Epithelial cell of proximal tubule (primary cell): Measurements from ENCODE around the gene L3MBTL4. TPM values are rescaled to one million over a fixed set of nuclear protein-coding genes. Genes with fewer than 3 reads are reported as not detected.

Experiments used
- DNase-seq: peaks from one replicate; pipeline ENCODE4 v3.0.0-alpha.2; 2011; ENCODE audit warnings: low read depth
- H3K4me3 ChIP-seq: 2 replicates; pipeline ENCODE4 v1.5.1; 2011; ENCODE audit warnings: low read depth, mild to moderate bottlenecking, low read length
- total RNA-seq: library from RNA; depleted of rRNA; stranded (reverse); fragments of >200 nt; gene quantifications from 2 replicates; pipeline ENCODE4 v1.2.3, GENCODE V29; 2015
- TF ChIP-seq, protein P1 (sequence below): conservative IDR thresholded peaks from 2 replicates; pipeline ENCODE4 v1.5.1; 2012; ENCODE audit warnings: low read depth, mild to moderate bottlenecking, low read length

The L3MBTL4 gene
- total RNA-seq, 1 donor from 2014 or later: 4.0 TPM

- TF ChIP-seq, protein P1, sequence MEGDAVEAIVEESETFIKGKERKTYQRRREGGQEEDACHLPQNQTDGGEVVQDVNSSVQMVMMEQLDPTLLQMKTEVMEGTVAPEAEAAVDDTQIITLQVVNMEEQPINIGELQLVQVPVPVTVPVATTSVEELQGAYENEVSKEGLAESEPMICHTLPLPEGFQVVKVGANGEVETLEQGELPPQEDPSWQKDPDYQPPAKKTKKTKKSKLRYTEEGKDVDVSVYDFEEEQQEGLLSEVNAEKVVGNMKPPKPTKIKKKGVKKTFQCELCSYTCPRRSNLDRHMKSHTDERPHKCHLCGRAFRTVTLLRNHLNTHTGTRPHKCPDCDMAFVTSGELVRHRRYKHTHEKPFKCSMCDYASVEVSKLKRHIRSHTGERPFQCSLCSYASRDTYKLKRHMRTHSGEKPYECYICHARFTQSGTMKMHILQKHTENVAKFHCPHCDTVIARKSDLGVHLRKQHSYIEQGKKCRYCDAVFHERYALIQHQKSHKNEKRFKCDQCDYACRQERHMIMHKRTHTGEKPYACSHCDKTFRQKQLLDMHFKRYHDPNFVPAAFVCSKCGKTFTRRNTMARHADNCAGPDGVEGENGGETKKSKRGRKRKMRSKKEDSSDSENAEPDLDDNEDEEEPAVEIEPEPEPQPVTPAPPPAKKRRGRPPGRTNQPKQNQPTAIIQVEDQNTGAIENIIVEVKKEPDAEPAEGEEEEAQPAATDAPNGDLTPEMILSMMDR: no peak
- DNase-seq: no peak
Measured at GRCh38 chr18:6022074-6022444, 392.7 kb downstream of the L3MBTL4 start.

GRCh38 chr18:6021306-6022073, 393.2 kb downstream of the L3MBTL4 start:
- TF ChIP-seq, protein P1: no peak
- no peak for DNase-seq
- H3K4me3 ChIP-seq: no peak overlapping the region

More at GRCh38 chr18:6022074-6022444, 392.7 kb downstream of the L3MBTL4 start:
- H3K4me3 ChIP-seq: no peak overlapping the region

DNA sequence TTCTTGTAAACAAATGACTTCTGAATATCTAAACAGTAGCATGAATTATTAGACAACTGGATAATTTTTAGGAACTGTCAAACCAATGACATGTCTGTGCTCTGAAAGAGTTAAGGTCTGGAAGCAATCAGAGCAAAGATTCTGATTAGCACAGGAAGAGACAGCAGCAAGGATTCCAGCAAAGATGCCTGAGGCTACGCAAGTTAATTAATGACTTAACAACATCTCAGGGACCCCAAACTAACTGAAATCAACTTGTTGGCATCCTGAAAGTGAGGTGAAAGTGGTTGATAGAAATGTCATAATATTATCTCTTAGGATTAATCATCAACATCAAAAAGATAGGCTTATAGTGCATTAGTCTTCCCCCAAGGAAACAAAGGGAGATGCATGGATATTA, 396.0 kb downstream of the L3MBTL4 start:
- TF ChIP-seq, protein P1: no peak
- no peak overlapping the region for H3K4me3 ChIP-seq
- DNase-seq: no peak

GRCh38 chr18:6017171-6017570, 397.5 kb downstream of the L3MBTL4 start:
- TF ChIP-seq, protein P1: no peak
- H3K4me3 ChIP-seq: no peak overlapping the region
- no peak for DNase-seq

- no peak overlapping the region for H3K4me3 ChIP-seq
- TF ChIP-seq, protein P1: no peak
- no peak for DNase-seq
Measured at GRCh38 chr18:6015364-6015763, 399.3 kb downstream of the L3MBTL4 start.

GRCh38 chr18:6013171-6013810, 401.4 kb downstream of the L3MBTL4 start:
- TF ChIP-seq, protein P1: no peak
- no peak for DNase-seq
- no peak overlapping the region for H3K4me3 ChIP-seq
